AG09319 (cell line): Measurements from ENCODE around the gene STRIP1.
"Not testable (repeated sequence)": the region's sequence is repeated elsewhere in the genome, so short reads cannot be mapped to it uniquely, and the experiment has no call there.

Experiments used
- DNase-seq: peaks from one replicate; pipeline ENCODE4 v3.0.0-alpha.2; 2010; ENCODE audit warnings: low read depth; ENCODE audit errors: extremely low read depth
- TF ChIP-seq, protein P1 (sequence below): IDR thresholded peaks from 2 replicates; pipeline ENCODE4 v1.5.1; 2011; ENCODE audit warnings: low read depth, mild to moderate bottlenecking, inconsistent platforms, low read length, moderate library complexity

Gene STRIP1

DNA sequence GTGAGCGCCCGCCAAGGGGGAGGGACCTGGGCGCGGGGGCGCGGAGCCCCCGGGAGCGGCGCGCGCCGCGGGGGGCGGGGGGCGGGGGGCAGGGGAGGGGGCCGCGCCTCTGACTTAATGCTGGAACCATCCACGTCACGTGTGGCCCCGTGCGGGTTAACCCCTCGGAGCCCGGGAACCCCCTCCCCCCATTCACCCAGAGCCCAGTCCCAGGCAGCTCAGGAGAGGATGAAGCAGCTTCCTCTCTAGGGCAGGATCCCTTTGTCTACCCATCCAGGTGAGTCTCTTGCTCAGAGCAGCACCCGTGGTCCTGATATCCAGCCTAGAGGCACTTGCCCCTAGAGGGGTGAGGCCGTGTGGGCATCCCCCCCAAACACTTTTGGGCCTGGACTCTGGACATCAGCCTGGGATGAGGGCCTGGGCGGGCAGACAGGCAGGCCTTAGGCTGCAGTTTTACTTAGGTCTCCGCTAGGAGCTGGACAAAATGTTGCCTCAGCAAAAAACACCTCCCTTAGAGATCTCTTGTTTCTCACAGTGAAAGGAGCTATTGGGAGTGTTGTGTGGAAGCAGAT lies 36.3 kb downstream of the STRIP1 start, which contains the start of gene ALX3:
Gene ALX3 (minus strand): TSS at position 2 of the 572 bp plus-strand sequence. CDS start 60 bp downstream, outside the sequence.
- DNase-seq, result no peak
- TF ChIP-seq, protein P1, sequence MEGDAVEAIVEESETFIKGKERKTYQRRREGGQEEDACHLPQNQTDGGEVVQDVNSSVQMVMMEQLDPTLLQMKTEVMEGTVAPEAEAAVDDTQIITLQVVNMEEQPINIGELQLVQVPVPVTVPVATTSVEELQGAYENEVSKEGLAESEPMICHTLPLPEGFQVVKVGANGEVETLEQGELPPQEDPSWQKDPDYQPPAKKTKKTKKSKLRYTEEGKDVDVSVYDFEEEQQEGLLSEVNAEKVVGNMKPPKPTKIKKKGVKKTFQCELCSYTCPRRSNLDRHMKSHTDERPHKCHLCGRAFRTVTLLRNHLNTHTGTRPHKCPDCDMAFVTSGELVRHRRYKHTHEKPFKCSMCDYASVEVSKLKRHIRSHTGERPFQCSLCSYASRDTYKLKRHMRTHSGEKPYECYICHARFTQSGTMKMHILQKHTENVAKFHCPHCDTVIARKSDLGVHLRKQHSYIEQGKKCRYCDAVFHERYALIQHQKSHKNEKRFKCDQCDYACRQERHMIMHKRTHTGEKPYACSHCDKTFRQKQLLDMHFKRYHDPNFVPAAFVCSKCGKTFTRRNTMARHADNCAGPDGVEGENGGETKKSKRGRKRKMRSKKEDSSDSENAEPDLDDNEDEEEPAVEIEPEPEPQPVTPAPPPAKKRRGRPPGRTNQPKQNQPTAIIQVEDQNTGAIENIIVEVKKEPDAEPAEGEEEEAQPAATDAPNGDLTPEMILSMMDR, result no peak

DNA sequence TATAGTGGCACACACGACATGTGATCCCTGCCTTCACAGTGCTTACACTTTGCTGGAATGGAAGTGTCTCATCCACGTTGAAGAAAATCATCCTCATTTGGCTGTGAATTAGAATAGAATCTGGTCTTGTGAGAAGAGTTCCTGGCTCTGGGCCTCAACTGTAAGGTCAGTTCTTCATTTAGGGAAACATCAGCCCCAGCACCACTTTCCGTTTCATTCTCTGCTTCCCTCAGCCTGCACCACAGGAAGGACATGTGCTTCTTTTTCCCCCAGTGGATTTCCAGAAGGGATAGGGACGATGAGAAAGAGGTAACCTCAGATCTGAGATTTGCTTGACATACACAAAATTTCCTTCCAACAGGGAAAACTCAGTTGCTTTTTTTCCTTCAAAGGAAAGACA lies 39.7 kb downstream of the STRIP1 start:
- TF ChIP-seq, protein P1, result no peak
- no peak for DNase-seq

DNA sequence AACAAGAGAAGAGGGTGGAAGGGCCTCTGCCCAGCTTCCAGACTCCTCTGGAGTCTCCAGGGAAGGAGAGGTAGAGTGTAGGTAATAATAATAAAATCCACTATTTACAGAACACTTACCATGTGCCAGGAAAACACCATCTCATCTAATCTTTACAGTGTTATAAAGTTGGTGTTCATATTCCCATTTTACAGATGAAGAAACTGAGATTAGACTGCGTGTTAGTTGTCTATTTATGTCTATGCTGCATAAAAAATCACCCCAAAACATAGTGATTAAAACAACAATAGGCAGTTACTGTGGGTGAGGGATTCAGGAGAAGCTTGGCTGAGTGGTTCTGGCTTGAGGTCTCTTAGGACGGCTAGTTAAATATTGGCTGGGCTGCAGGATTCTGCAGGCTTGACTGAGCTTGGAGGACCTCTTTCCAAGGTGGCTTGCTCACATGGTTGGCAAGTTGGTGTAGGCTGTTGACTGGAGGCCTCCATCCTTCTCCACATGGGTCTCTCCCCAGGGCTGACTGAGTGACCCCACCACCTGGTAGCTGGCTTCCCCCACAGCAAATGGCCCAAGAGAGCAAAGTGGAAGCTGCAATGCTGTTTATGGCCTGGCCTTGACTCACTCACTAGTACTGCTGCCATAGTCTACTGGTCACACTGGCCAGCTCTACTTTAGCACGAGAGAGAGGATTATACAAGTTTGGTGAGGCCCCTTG lies 42.5 kb downstream of the STRIP1 start:
- DNase-seq, result no peak
- TF ChIP-seq, protein P1, result no peak

DNA sequence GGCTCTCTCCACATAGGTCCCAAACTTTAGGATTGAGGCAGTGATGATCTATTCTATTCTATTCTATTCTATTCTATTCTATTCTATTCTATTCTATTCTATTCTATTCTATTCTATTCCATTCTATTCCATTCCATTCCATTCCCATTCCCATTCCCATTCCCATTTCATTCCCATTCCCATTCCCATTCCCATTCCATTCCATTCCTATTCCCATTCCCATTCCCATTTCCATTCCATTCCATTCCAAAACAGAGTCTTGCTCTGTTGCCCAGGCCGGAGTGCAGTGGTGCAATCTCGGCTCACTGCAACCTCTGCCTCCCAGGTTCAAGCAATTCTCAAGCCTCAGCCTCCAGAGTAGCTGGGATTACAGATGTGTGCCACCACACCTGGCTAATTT lies 45.6 kb downstream of the STRIP1 start:
- DNase-seq, result not testable (repeated sequence)

DNA sequence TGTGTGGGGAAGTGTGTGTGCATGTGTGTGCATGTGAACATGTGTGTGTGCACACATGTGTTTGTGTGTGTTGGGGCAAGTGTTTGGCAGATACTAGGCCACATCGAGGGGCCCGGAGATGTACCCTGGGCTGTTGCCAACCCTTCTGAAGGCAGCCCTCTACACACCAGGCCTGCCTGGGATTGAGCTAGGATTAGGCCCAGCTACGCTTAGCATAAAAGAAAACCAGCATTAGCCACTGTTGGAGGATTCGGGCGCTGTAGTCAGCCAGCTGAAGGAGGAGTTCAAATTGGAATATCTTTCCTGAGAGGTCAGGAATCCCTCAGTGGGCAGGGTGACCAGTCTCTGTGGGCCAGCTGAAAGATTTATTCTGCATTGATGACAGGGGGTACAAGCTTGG lies 46.6 kb downstream of the STRIP1 start:
- no peak for DNase-seq
- TF ChIP-seq, protein P1, result no peak

DNA sequence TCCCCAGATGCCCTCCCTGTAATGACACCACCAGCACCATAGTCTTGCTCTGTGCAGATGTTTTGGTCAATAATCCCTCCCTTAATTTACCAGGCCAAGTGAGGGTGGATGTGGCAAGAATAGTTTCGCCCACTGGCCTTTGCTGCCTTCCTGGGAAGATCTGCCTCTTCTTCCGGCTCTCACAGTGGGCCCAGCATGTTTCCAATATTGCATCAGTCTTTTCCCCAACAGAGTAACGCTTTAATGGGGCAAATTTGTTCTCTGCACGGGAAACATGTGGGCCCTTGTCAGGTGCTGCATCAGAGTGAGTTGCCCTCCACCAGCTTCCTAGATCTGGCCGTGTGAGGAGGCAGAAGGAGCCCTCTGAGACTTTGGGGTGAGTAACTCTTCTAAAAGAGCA lies 48.1 kb downstream of the STRIP1 start:
- TF ChIP-seq, protein P1, result no peak
- no peak for DNase-seq

DNA sequence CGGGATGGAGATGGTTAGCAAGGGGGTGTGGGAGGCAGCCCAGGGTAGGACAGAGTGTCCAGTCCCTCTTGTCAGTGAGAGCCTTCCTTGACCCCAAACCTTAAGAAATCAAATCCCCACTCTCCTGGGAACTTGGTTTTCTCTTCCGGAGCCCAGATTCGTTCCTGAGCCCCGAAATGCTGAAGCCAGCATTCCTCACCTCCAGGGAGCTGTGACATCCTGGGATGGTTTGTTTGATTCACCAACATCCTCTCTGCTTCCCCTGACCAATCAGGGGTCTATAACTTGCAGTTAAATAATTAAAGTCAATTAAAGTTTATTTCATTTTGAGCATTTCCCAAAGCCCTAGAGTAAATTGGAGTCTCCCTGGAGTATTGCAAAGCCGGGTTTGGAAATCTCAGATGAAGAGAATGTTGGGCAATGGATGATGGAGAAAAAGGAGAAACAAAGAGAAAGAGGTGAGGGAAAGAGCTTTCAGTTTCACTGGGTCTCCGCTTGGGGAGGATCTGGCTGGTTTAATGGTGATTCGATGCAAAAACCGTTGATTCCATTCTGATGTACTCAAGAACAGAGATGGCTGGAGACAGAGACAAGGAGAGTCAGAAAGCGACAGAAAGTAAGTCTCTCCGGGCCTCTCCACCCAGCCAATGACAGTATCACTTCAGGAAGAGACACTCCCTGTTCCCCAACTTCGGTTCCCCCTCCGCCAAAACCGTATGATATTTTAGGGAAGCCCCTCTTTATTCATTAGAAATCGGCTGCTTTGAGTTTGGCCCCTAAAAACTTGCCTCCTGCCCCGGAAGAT lies 48.8 kb downstream of the STRIP1 start:
- TF ChIP-seq, protein P1, result no peak

More for the DNA sequence above, 48.8 kb downstream of the STRIP1 start:
- DNase-seq, result no peak
